SK-N-SH (cell line): ENCODE data around the gene LMO2. TPM values are rescaled to one million over a fixed set of nuclear protein-coding genes. Genes with fewer than 3 reads are reported as not detected.

ENCODE experiments used
- CTCF ChIA-PET: fragments of 300-600, 350-600 bp; formaldehyde crosslinking; extraction: SDS; loops from one replicate; lab custom pipeline; 2021; lab: Yijun Ruan, JAX
- POLR2A ChIA-PET: fragments of 350-600 bp; sonication (Branson Sonifier 250); formaldehyde crosslinking; extraction: SDS; loops from one replicate; lab custom pipeline; 2020; ENCODE audit warnings: antibody characterized with exemption, inconsistent platforms; lab: Yijun Ruan, JAX
- DNase-seq: peaks from one replicate; pipeline ENCODE4 v3.0.0; 2012
- H2AFZ ChIP-seq: fragments of 200-600 bp; sonication (generic); 2 replicates; pipeline ENCODE4 v1.8.1; 2016; ENCODE audit warnings: antibody characterized with exemption, mild to moderate bottlenecking, low read depth
- H3F3A ChIP-seq: fragments of 200-600 bp; sonication (generic); replicated peaks from 2 replicates; pipeline ENCODE3; 2016; ENCODE audit warnings: antibody characterized with exemption, mild to moderate bottlenecking; ENCODE audit not compliant: insufficient read depth
- H3K27ac ChIP-seq, 2 experiments: fragments of 200-500 bp in 1 of 2; fragments of 200-600 bp in 1 of 2; sonication (Bioruptor generic) in 1 of 2; sonication (generic), shearing (Covaris generic) in 1 of 2; 2 replicates each; pipeline versions ENCODE4 v1.5.1 to v1.6.1; 2014 to 2016; ENCODE audit warnings: low read depth in 2 of 2, inconsistent platforms in 1 of 2, low read length in 1 of 2, mild to moderate bottlenecking in 1 of 2, mixed read lengths in 1 of 2
- H3K27me3 ChIP-seq: fragments of 200-600 bp; sonication (generic), shearing (Covaris generic); 2 replicates; pipeline ENCODE4 v1.6.1; 2016; ENCODE audit warnings: mixed run types; ENCODE audit not compliant: insufficient read depth
- H3K36me3 ChIP-seq, 2 experiments: fragments of 200-500 bp in 1 of 2; fragments of 200-600 bp in 1 of 2; sonication (Bioruptor generic) in 1 of 2; sonication (generic) in 1 of 2; replicated peaks in 1 of 2; 2 replicates each; pipeline versions ENCODE3 to v1.5.1; 2014 to 2016; ENCODE audit warnings: low read length in 1 of 2, mild to moderate bottlenecking in 1 of 2; ENCODE audit not compliant: insufficient read depth in 2 of 2, control insufficient read depth in 1 of 2
- H3K4me1 ChIP-seq, 2 experiments: fragments of 200-500 bp in 1 of 2; fragments of 200-600 bp in 1 of 2; sonication (Bioruptor generic) in 1 of 2; sonication (generic), shearing (Covaris generic) in 1 of 2; 2 replicates each; pipeline versions ENCODE4 v1.5.1 to v1.6.1; 2014 to 2016; ENCODE audit warnings: low read depth in 1 of 2, low read length in 1 of 2, mixed run types in 1 of 2; ENCODE audit not compliant: insufficient read depth in 2 of 2, control insufficient read depth in 1 of 2
- H3K4me2 ChIP-seq: fragments of 200-600 bp; sonication (generic), shearing (Covaris generic); 2 replicates; pipeline ENCODE4 v1.6.1; 2017; ENCODE audit warnings: mixed run types
- H3K4me3 ChIP-seq, 2 experiments: fragments of 200-500 bp in 1 of 2; fragments of 200-600 bp in 1 of 2; sonication (Bioruptor generic) in 1 of 2; sonication (generic), shearing (Covaris generic) in 1 of 2; 2 replicates each; pipeline versions ENCODE4 v1.5.1 to v1.8.1; 2014 to 2016; ENCODE audit warnings: low read depth in 2 of 2, inconsistent platforms in 1 of 2, low read length in 1 of 2, mild to moderate bottlenecking in 1 of 2, mixed read lengths in 1 of 2, moderate library complexity in 1 of 2
- H3K79me2 ChIP-seq: fragments of 200-600 bp; sonication (generic); 2 replicates; pipeline ENCODE4 v1.8.1; 2017; ENCODE audit warnings: mild to moderate bottlenecking; ENCODE audit not compliant: insufficient read depth
- H3K9ac ChIP-seq: fragments of 200-600 bp; sonication (generic); 2 replicates; pipeline ENCODE4 v1.6.1; 2017; ENCODE audit warnings: mixed run types
- H3K9me2 ChIP-seq: fragments of 200-600 bp; sonication (generic); 2 replicates; pipeline ENCODE4 v1.6.1; 2017; ENCODE audit warnings: mixed run types
- H3K9me3 ChIP-seq: fragments of 200-600 bp; sonication (generic); 2 replicates; pipeline ENCODE4 v1.6.1; 2017; ENCODE audit warnings: mixed run types, mild to moderate bottlenecking, moderate library complexity
- H4K20me1 ChIP-seq: fragments of 200-600 bp; sonication (generic); 2 replicates; pipeline ENCODE4 v1.6.1; 2017; ENCODE audit warnings: mild to moderate bottlenecking, mixed run types; ENCODE audit not compliant: insufficient read depth
- CHD2 ChIP-seq: fragments of 150-350 bp; IDR thresholded peaks from 2 replicates; pipeline ENCODE4 v1.6.1; 2018; ENCODE audit warnings: low read length; ENCODE audit not compliant: partially characterized antibody
- EZH2phosphoT487 ChIP-seq: fragments of 200-600 bp; sonication (generic); IDR thresholded peaks from 2 replicates; pipeline ENCODE4 v1.6.1; 2017; ENCODE audit warnings: low read depth, mixed run types, mild to moderate bottlenecking, antibody characterized with exemption, moderate library complexity, borderline replicate concordance
- FOXJ3 ChIP-seq: sonication (generic); formaldehyde crosslinking; IDR thresholded peaks from 2 replicates; pipeline ENCODE4 v1.5.1; 2020; ENCODE audit warnings: mild to moderate bottlenecking, missing genetic modification reagents
- FOXM1 ChIP-seq: IDR thresholded peaks from 2 replicates; pipeline ENCODE4 v1.4.0; 2012; ENCODE audit warnings: low read depth, mild to moderate bottlenecking
- GABPA ChIP-seq: IDR thresholded peaks from 2 replicates; pipeline ENCODE4 v1.4.0; 2012; ENCODE audit warnings: low read depth, mild to moderate bottlenecking
- JUND ChIP-seq: IDR thresholded peaks from 2 replicates; pipeline ENCODE4 v1.4.0; 2012
- MXI1 ChIP-seq: IDR thresholded peaks from 2 replicates; pipeline ENCODE4 v1.6.1; 2012; ENCODE audit warnings: mild to moderate bottlenecking, low read depth, low read length, improper control_type of control experiment
- NFIC ChIP-seq: IDR thresholded peaks from 2 replicates; pipeline ENCODE4 v1.4.0; 2012; ENCODE audit warnings: borderline replicate concordance
- NRF1 ChIP-seq: IDR thresholded peaks from 2 replicates; pipeline ENCODE4 v1.6.1; 2012; ENCODE audit warnings: low read depth, mild to moderate bottlenecking, low read length
- POLR2AphosphoS5 ChIP-seq: IDR thresholded peaks from 2 replicates; pipeline ENCODE4 v1.6.1; 2012; ENCODE audit warnings: low read depth, low read length
- RAD21 ChIP-seq: IDR thresholded peaks from 2 replicates; pipeline ENCODE4 v1.6.1; 2012; ENCODE audit warnings: mild to moderate bottlenecking, low read length
- RFX5 ChIP-seq: IDR thresholded peaks from 2 replicates; pipeline ENCODE4 v1.6.1; 2012; ENCODE audit warnings: mild to moderate bottlenecking, improper control_type of control experiment, low read length
- TAF1 ChIP-seq: IDR thresholded peaks from 2 replicates; pipeline ENCODE4 v1.6.1; 2012; ENCODE audit warnings: low read depth, mild to moderate bottlenecking, low read length, moderate library complexity, borderline replicate concordance
- TCF12 ChIP-seq: IDR thresholded peaks from 2 replicates; pipeline ENCODE4 v1.4.0; 2012
- TEAD4 ChIP-seq: IDR thresholded peaks from 2 replicates; pipeline ENCODE4 v1.4.0; 2012; ENCODE audit warnings: mild to moderate bottlenecking, borderline replicate concordance; ENCODE audit not compliant: insufficient read depth
- WGBS: methylation state at CpG from one replicate; pipeline ENCODE4 v1.1.6; 2017; ENCODE audit warnings: low lambda C conversion rate; 5-methylcytosine and 5-hydroxymethylcytosine counted together
- polyA plus RNA-seq, 3 experiments: library from polyadenylated mRNA; depleted of rRNA; stranded (reverse); fragments of >200 nt; gene quantifications; 2 replicates each; pipeline ENCODE4 v1.2.3, GENCODE V29; 2012
- TF ChIP-seq, protein P1 (sequence below): fragments of 150-350 bp; IDR thresholded peaks from 2 replicates; pipeline ENCODE4 v1.6.1; 2017; ENCODE audit warnings: antibody characterized with exemption, low read length, low read depth, borderline replicate concordance

The LMO2 gene
- polyA plus RNA-seq, 1 of the 3 experiments (the other 2 are of a cell fraction): 0.05 TPM

DNA sequence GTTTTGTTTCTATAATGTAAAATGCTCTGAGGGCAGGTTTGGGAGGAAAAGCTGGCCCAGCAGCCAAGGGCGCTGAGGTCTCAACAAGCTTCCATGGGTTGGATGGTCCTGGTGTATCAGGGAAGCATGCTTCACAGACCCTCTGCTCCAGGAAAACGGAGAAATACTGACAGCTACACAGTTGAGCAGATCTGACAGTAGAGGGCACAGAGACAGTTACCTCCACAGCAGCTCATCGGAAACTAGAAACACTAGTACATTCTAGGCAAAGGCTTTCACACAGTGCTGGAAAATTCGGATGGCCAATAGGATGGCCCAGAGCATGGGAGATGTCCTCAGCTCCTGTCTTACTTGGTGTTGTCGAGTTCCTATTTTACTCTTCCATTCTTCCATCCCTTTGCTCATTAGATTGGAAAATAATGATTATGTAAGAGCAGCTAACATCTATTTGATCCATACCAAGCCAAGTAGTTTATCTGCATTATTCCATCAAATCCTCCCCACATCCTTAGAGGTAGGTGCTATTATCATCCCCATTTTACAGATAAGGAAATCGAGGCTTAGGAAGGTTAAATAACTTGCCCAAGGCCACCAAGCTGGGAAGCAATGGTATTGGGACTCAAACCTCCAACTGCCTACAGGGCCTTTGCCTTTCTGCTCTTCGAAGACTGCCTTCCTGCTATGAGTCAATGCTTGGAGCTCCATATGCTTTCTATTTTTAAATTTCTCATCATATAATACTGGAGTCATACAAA lies 28.3 kb downstream of the LMO2 start:
- Histone ChIP-seq H3K27ac (no peak overlapping the region), H3K79me2 (no peaks in the 10 kb centered on the region), H3F3A (no peaks in the 10 kb centered on the region), H3K36me3 (no peaks in the 10 kb centered on the region), H3K9ac (no peak overlapping the region), H2AFZ (no peak overlapping the region), H3K9me2 (no peaks in the 10 kb centered on the region), H3K4me1 (no peaks in the 10 kb centered on the region; a peak in 2 of 4 replicates), H4K20me1 (no peaks in the 10 kb centered on the region), H3K4me3 (no peak overlapping the region)
- no peak for DNase-seq
- CTCF ChIA-PET: interaction anchor here (0.6 to 2.2 kb wide), 12 partner anchors 7 to 133 kb away, joined by 3 to 17 read pairs (median 3); no protein-coding TSS in a partner anchor
- POLR2A ChIA-PET: interaction anchor here (0.7 kb wide), 1 partner anchor 21 kb away, joined by 3 read pairs; no protein-coding TSS in a partner anchor
- no peak for TF ChIP-seq MXI1
- TF ChIP-seq TCF12: no peak
- TF ChIP-seq RFX5: no peak
- no peak for TF ChIP-seq TAF1
- TF ChIP-seq CHD2: no peak
- TF ChIP-seq NRF1: no peak
- no peak for TF ChIP-seq NFIC
- no peak for TF ChIP-seq EZH2phosphoT487
- no peak for TF ChIP-seq TEAD4
- TF ChIP-seq POLR2AphosphoS5: no peak
- TF ChIP-seq RAD21: no peak
- TF ChIP-seq, all 33 proteins: peak for 0
- Histone ChIP-seq H3K27me3 (peaks cover 72% of the 10 kb centered on the region), H3K9me3 (no peaks in the 10 kb centered on the region), H3K4me2 (no peak overlapping the region)
- WGBS: 49% methylated on average over 7 of the region's 7 CpGs

DNA sequence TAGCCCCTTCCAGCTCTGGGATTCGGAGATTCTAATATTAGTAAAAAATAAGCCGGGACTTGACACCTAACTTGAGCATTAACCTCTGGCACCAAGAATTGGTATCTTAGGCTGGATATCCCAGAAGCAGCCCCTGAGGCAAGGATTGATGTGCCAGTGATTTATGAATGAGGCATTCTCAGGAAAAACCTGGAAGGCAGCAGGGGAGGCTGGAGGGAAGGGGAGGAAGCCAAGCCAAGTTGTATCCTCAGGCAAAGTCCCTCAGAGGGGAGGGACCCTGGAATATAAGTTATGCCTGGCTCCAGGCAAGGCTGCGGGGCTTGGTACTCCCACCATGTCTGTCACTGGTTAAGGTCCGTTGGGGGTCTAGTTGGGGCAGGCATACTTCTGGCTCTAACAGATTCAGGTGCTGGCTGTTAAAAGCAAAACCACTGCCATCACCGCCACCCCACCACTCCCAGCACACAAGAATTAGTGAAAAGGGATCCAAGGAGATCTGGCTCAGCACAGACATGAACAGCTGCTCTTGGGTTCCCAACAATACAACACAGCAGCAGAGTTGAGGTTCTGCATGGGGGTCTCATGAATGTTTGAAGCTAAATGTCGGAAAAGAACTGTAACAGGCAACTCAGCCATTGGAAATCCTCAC lies 29.8 kb downstream of the LMO2 start:
- H2AFZ ChIP-seq: no peak overlapping the region
- H4K20me1 ChIP-seq: no peaks in the 10 kb centered on the region
- peaks cover 59% of the 10 kb centered on the region for H3K27me3 ChIP-seq
- H3K9me3 ChIP-seq: no peaks in the 10 kb centered on the region
- no peak overlapping the region for H3K4me2 ChIP-seq
- POLR2A ChIA-PET: no interaction called here
- no peak overlapping the region; a peak in 1 of 4 replicates for H3K27ac ChIP-seq
- H3K9me2 ChIP-seq: no peaks in the 10 kb centered on the region
- no peak overlapping the region for H3K9ac ChIP-seq
- TF ChIP-seq FOXM1 (no peak), FOXJ3 (no peak), NFIC (no peak), GABPA (no peak), JUND (no peak), TCF12 (no peak)
- TF ChIP-seq, protein P1, sequence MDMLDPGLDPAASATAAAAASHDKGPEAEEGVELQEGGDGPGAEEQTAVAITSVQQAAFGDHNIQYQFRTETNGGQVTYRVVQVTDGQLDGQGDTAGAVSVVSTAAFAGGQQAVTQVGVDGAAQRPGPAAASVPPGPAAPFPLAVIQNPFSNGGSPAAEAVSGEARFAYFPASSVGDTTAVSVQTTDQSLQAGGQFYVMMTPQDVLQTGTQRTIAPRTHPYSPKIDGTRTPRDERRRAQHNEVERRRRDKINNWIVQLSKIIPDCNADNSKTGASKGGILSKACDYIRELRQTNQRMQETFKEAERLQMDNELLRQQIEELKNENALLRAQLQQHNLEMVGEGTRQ: no peak
- no peaks in the 10 kb centered on the region for H3F3A ChIP-seq
- no peak for DNase-seq
- H3K4me3 ChIP-seq: no peak overlapping the region
- CTCF ChIA-PET: interaction anchor here (1.2 to 3.0 kb wide), 5 partner anchors 27 to 126 kb away, joined by 3 to 15 read pairs (median 5); no protein-coding TSS in a partner anchor
- H3K4me1 ChIP-seq: peaks cover 0 to 5% of the 10 kb centered on the region in 2 experiments; a peak in 2 of 4 replicates
- 50% methylated on average over 4 of the region's 6 CpGs for WGBS
- H3K79me2 ChIP-seq: no peaks in the 10 kb centered on the region
- H3K36me3 ChIP-seq: no peaks in the 10 kb centered on the region
